Large intestine (tissue), 3 donors: ENCODE measurements around the gene CSGALNACT2. TPM values are rescaled to one million over a fixed set of nuclear protein-coding genes. Genes with fewer than 3 reads are reported as not detected.

Source experiments
- DNase-seq, 2 donors: peaks; one replicate each; pipeline versions ENCODE4 v3.0.0 to v3.0.0-alpha.2; 2013
- H3K27ac ChIP-seq: one replicate; pipeline ENCODE4 v1.5.1; 2013; ENCODE audit warnings: low read length
- H3K27me3 ChIP-seq: 2 replicates; pipeline ENCODE4 v1.6.1; 2013; ENCODE audit warnings: low read length; ENCODE audit not compliant: control insufficient read depth, insufficient read depth
- H3K36me3 ChIP-seq: 2 replicates; pipeline ENCODE4 v1.6.1; 2013; ENCODE audit warnings: low read length; ENCODE audit not compliant: control insufficient read depth, insufficient read depth
- H3K4me1 ChIP-seq: one replicate; pipeline ENCODE4 v1.6.1; 2013; ENCODE audit warnings: low read length; ENCODE audit not compliant: control insufficient read depth, insufficient read depth
- H3K4me3 ChIP-seq: one replicate; pipeline ENCODE4 v1.5.1; 2013; ENCODE audit warnings: low read length
- H3K9me3 ChIP-seq: one replicate; pipeline ENCODE4 v1.6.1; 2013; ENCODE audit warnings: mild to moderate bottlenecking, low read depth, low read length, moderate library complexity; ENCODE audit not compliant: control insufficient read depth
- WGBS: methylation state at CpG from one replicate; pipeline ENCODE4 v1.1.5; 2013; ENCODE audit warnings: low lambda C conversion rate; ENCODE audit not compliant: insufficient coverage; 5-methylcytosine and 5-hydroxymethylcytosine counted together
- polyA plus RNA-seq: library from polyadenylated mRNA; unstranded; fragments of 120-200 nt; gene quantifications from one replicate; pipeline ENCODE4 v1.2.1, GENCODE V29; 2013

CSGALNACT2 gene
- polyA plus RNA-seq, 1 donor, result 18.2 TPM

DNA sequence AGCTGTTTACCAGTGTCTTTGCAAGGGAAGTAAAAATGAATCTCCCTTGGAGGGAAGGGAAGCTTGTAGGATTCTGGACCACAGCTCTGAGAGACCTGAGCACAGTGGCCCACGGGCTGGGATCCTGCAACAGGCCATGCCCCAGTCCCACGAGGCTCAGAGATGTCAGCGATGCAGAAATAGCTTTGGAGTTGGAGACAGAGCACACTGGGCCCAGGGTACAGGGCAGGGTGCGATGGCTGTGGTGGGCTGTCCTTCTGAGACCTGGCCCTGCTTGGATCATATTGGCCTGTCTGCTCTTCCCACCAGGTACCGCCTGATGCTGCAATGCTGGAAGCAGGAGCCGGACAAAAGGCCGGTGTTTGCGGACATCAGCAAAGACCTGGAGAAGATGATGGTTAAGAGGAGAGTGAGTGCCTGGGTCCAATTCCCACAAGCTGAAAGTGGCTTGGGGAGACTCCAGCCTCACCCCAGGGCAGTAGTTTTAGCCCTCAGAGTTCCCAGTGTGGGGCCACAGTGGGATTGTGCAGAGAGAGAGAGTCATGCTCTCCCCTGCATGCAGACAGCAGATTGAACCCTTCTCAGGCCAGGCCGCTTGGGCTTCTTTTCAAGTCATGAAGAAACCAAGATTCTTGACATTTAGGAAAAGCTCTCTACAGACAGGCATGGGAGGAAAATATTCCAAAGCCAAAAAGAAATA, 13.5 kb upstream of the CSGALNACT2 start:
- DNase-seq, result no peak
- Histone ChIP-seq H3K27me3 (peaks cover 2% of the 10 kb centered on the region), H3K4me3 (no peak overlapping the region), H3K4me1 (no peaks in the 10 kb centered on the region), H3K36me3 (no peaks in the 10 kb centered on the region), H3K9me3 (no peaks in the 10 kb centered on the region), H3K27ac (no peak overlapping the region)
- WGBS, result no CpG with 5 or more reads among the region's 9 CpGs

DNA sequence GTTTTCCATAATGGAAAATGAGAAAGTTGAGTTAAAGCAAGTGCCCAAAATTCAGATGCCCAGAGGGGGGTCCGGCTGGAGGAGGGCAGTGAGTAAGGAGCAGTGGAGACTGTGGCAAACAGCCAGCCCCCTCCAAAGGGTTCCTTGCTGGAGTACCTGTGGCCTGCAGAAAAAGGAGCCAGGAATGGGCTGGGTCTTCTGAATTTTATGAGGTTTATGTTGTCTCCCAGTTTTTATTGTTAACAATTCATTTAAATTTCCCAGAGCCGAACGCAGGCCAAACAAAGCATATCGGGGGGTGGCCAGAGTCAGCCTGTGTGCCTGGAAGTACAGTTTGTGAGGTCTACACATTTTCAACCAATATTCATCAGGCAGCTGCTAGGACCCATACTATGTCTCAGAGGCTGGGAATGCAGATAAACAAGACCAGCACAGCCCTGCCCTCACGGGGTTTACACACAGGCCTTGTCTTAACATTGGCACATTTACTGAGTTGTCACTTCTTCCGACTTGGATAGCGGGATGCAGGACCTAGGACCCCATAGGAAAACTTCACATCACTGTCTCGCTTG, 12.9 kb upstream of the CSGALNACT2 start:
- Histone ChIP-seq H3K4me3 (no peak overlapping the region), H3K27me3 (peaks cover 2% of the 10 kb centered on the region), H3K4me1 (no peaks in the 10 kb centered on the region), H3K36me3 (no peaks in the 10 kb centered on the region), H3K9me3 (no peaks in the 10 kb centered on the region), H3K27ac (no peak overlapping the region)
- WGBS, result no CpG with 5 or more reads among the region's 8 CpGs
- DNase-seq, result no peak

DNA sequence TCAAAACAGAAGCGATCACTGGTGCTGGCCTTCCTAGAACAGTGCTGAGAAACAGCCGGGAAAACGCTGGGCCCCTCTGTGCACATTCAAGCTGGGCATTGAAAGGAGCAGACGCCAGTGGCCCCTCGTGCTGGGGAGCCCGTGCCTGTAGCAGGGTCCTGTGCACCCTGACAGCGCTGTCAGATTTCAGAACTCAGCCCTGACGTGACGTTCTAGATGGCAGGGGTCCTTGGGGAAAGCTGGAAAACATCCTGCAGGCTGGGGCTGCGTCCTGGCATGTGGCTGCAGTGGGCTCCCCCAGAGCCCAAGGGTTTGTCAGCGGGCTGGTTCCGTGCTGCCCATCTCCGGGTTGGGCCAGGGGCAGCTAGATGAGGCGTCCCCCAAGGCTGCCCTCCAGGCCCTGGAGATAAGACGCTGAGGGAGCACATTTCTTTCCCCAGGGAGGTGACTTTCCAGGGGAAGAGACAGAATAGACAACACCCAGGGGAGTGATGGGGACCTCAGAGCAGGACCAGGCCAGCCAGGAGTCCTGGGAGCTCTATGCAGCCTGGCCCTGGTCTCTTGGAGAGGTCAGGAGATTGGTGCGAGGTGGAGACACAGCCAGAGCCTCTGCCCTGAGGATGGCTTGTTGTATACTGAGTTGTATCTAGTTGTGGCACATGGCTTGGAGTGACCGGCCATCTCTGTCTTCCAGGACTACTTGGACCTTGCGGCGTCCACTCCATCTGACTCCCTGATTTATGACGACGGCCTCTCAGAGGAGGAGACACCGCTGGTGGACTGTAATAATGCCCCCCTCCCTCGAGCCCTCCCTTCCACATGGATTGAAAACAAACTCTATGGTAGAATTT, 12.1 kb upstream of the CSGALNACT2 start:
- Histone ChIP-seq H3K4me3 (no peak overlapping the region), H3K9me3 (no peaks in the 10 kb centered on the region), H3K27me3 (peaks cover 2% of the 10 kb centered on the region), H3K27ac (no peak overlapping the region), H3K36me3 (no peaks in the 10 kb centered on the region), H3K4me1 (no peaks in the 10 kb centered on the region)
- DNase-seq, result no peak
- no CpG with 5 or more reads among the region's 23 CpGs for WGBS

DNA sequence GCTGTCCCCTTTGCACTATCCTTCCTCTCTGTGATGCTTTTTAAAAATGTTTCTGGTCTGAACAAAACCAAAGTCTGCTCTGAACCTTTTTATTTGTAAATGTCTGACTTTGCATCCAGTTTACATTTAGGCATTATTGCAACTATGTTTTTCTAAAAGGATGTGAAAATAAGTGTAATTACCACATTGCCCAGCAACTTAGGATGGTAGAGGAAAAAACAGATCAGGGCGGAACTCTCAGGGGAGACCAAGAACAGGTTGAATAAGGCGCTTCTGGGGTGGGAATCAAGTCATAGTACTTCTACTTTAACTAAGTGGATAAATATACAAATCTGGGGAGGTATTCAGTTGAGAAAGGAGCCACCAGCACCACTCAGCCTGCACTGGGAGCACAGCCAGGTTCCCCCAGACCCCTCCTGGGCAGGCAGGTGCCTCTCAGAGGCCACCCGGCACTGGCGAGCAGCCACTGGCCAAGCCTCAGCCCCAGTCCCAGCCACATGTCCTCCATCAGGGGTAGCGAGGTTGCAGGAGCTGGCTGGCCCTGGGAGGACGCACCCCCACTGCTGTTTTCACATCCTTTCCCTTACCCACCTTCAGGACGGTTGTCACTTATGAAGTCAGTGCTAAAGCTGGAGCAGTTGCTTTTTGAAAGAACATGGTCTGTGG, 11.4 kb upstream of the CSGALNACT2 start:
- DNase-seq, result no peak
- Histone ChIP-seq H3K27me3 (peaks cover 2% of the 10 kb centered on the region), H3K4me3 (no peak overlapping the region), H3K4me1 (peaks cover 3% of the 10 kb centered on the region), H3K36me3 (no peaks in the 10 kb centered on the region), H3K27ac (no peak overlapping the region), H3K9me3 (no peaks in the 10 kb centered on the region)
- WGBS, result 100% methylated on average over 1 of the region's 7 CpGs

DNA sequence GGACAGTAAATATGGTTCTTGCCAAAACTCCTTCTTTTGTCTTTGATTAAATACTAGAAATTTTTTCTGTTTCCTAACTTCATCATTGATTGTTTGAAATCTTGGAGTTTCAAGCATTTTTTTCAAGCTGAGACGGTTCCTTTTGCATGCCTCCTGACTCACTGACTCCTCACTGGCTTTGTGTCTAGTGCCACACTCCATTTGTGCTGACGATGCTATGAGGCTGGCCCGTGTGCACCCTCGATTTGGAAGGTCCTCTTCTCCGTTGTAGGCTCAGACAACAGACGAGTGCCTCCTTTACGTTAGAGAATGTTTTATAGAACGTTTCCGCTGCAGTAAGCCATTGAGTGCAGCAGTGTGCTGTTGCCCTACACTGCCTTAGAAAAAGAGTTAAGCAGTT, 10.8 kb upstream of the CSGALNACT2 start:
- H3K27me3 ChIP-seq, result peaks cover 2% of the 10 kb centered on the region
- H3K9me3 ChIP-seq, result no peaks in the 10 kb centered on the region
- H3K36me3 ChIP-seq, result no peaks in the 10 kb centered on the region
- DNase-seq, result no peak
- H3K4me3 ChIP-seq, result no peak overlapping the region
- no peak overlapping the region for H3K27ac ChIP-seq
- WGBS, result no CpG with 5 or more reads among the region's 9 CpGs
- peaks cover 7% of the 10 kb centered on the region for H3K4me1 ChIP-seq

DNA sequence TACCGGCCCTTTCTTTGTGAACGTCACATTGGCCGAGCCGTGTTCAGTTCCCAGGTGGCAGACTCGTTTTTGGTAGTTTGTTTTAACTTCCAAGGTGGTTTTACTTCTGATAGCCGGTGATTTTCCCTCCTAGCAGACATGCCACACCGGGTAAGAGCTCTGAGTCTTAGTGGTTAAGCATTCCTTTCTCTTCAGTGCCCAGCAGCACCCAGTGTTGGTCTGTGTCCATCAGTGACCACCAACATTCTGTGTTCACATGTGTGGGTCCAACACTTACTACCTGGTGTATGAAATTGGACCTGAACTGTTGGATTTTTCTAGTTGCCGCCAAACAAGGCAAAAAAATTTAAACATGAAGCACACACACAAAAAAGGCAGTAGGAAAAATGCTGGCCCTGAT, 9.9 kb upstream of the CSGALNACT2 start:
- Histone ChIP-seq H3K9me3 (no peaks in the 10 kb centered on the region), H3K4me1 (peaks cover 7% of the 10 kb centered on the region), H3K27ac (no peak overlapping the region), H3K4me3 (no peak overlapping the region), H3K27me3 (peaks cover 2% of the 10 kb centered on the region), H3K36me3 (no peaks in the 10 kb centered on the region)
- DNase-seq, result no peak
- WGBS, result no CpG with 5 or more reads among the region's 8 CpGs

DNA sequence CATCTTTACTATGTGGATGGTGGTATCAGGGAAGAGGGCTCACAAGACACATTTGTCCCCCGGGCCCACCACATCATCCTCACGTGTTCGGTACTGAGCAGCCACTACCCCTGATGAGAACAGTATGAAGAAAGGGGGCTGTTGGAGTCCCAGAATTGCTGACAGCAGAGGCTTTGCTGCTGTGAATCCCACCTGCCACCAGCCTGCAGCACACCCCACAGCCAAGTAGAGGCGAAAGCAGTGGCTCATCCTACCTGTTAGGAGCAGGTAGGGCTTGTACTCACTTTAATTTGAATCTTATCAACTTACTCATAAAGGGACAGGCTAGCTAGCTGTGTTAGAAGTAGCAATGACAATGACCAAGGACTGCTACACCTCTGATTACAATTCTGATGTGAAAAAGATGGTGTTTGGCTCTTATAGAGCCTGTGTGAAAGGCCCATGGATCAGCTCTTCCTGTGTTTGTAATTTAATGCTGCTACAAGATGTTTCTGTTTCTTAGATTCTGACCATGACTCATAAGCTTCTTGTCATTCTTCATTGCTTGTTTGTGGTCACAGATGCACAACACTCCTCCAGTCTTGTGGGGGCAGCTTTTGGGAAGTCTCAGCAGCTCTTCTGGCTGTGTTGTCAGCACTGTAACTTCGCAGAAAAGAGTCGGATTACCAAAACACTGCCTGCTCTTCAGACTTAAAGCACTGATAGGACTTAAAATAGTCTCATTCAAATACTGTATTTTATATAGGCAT, 9.1 kb upstream of the CSGALNACT2 start:
- no peak for DNase-seq
- Histone ChIP-seq H3K4me3 (no peak overlapping the region), H3K4me1 (peaks cover 7% of the 10 kb centered on the region), H3K36me3 (no peaks in the 10 kb centered on the region), H3K9me3 (no peaks in the 10 kb centered on the region), H3K27ac (no peak overlapping the region), H3K27me3 (peaks cover 2% of the 10 kb centered on the region)
- WGBS, result no CpG with 5 or more reads among the region's 6 CpGs

DNA sequence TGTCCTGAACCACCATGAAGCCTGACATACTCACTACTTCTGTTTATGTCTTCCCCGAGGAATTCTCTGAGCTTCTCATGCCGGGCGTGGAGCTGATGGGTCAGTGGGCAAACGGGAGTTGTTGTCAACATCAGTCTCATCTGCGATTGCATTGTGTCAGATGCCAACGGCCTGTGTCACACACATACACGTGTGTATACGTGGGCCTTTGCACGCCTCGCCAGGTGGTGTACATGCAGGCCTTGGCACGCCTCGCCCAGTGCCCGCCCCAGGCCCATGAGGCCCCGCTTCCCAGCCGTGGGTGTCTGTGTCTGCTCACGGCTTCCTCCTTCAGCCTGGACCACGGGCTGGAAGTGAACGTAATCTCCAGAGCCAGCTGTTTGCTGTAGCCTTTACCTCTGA, 7.5 kb upstream of the CSGALNACT2 start:
- no peak for DNase-seq
- H3K36me3 ChIP-seq, result no peaks in the 10 kb centered on the region
- no CpG with 5 or more reads among the region's 18 CpGs for WGBS
- H3K27me3 ChIP-seq, result peaks cover 2% of the 10 kb centered on the region
- peaks cover 7% of the 10 kb centered on the region for H3K4me1 ChIP-seq
- no peak overlapping the region for H3K27ac ChIP-seq
- no peak overlapping the region for H3K4me3 ChIP-seq
- H3K9me3 ChIP-seq, result no peaks in the 10 kb centered on the region

DNA sequence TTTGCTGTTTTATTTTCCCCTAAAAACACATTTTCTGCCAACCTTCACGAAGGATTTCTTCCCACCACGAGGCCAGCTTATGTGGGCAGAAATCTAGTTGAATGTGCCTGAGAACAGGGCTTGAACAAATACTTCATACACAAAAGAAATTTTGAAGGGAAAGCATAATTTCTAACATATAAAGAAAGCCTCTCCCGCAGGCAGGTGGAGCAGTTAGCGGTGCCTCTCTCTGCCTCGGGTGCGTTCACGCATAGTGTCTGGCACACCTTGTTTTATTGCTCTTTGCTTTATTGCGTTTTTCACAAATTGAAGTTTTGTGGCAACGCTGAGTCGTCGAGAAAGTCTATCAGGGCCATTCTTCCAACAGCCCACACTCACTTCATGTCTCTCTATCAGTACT, 7.0 kb upstream of the CSGALNACT2 start:
- Histone ChIP-seq H3K4me1 (peaks cover 7% of the 10 kb centered on the region), H3K4me3 (no peak overlapping the region), H3K27me3 (peaks cover 2% of the 10 kb centered on the region), H3K36me3 (no peaks in the 10 kb centered on the region), H3K27ac (no peak overlapping the region), H3K9me3 (no peaks in the 10 kb centered on the region)
- DNase-seq, result peak in 1 of 2 donors; percentile 39
- WGBS, result 35% methylated on average over 7 of the region's 11 CpGs

DNA sequence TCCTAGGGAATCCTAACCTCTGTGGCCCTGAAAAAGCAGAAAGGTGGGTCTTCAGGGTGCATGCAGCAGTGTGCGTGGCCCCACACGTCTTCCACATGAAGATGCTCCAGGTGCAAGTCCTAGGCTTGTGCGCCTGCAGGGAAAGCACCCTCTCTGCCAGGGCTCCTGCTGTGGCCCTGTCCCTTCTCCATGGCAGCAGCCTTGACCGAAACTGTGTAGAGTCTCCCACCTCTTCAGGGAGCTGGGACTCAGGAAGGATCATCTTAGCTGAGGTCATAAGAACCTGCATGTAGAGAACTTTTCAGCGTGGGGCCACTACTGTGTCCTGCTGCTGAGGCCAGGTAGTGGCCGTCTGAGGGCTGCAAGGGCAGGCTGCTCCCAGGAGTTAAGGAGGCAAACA, 6.3 kb upstream of the CSGALNACT2 start:
- H3K27me3 ChIP-seq, result peaks cover 2% of the 10 kb centered on the region
- H3K27ac ChIP-seq, result no peak overlapping the region
- no peaks in the 10 kb centered on the region for H3K36me3 ChIP-seq
- no peak overlapping the region for H3K4me3 ChIP-seq
- DNase-seq, result no peak
- peaks cover 7% of the 10 kb centered on the region for H3K4me1 ChIP-seq
- WGBS, result no CpG with 5 or more reads among the region's 6 CpGs
- no peaks in the 10 kb centered on the region for H3K9me3 ChIP-seq
